Measurements from ENCODE around the gene SPATS2L.

Gene SPATS2L

GRCh38 chr2:200357845-200358244, 51.4 kb downstream of the SPATS2L start:
- Histone ChIP-seq H3K27me3 (no peaks in the 10 kb centered on the region), H3K36me3 (peaks cover 2% of the 10 kb centered on the region; the same call in 1 of the 2 replicates), H3K4me3 (ENCODE audit: low read depth, low read length) (no peak overlapping the region), H3K4me1 (peaks cover 15% of the 10 kb centered on the region), H3K9me3 (no peaks in the 10 kb centered on the region)
- no peak for DNase-seq
- TF ChIP-seq, protein P1, sequence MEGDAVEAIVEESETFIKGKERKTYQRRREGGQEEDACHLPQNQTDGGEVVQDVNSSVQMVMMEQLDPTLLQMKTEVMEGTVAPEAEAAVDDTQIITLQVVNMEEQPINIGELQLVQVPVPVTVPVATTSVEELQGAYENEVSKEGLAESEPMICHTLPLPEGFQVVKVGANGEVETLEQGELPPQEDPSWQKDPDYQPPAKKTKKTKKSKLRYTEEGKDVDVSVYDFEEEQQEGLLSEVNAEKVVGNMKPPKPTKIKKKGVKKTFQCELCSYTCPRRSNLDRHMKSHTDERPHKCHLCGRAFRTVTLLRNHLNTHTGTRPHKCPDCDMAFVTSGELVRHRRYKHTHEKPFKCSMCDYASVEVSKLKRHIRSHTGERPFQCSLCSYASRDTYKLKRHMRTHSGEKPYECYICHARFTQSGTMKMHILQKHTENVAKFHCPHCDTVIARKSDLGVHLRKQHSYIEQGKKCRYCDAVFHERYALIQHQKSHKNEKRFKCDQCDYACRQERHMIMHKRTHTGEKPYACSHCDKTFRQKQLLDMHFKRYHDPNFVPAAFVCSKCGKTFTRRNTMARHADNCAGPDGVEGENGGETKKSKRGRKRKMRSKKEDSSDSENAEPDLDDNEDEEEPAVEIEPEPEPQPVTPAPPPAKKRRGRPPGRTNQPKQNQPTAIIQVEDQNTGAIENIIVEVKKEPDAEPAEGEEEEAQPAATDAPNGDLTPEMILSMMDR (IDR thresholded peaks at IDR 0.05; ENCODE audit: low read depth, low read length), result no peak

DNA sequence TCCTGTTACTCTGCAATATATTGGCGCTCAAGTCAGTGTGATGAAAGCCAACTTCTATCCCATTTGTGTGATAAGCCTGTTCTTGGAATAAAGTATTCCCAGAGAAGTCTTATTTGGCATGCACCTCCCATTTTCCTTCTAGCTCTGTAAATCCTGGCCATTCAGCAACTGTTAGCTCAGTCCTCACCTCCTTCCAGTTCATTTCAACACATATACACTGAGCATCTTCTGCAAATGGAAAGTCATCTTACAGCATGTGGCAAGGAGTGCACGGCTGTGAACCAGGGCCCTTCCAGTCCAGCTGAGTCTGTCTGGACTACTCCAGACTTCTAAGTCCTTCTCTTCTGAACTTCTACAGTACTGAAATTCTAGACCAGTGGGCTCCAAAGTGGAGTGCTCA, 53.1 kb downstream of the SPATS2L start:
- DNase-seq, result no peak
- Histone ChIP-seq H3K9me3 (no peaks in the 10 kb centered on the region), H3K27me3 (no peaks in the 10 kb centered on the region), H3K4me1 (peaks cover 26% of the 10 kb centered on the region), H3K36me3 (no peaks in the 10 kb centered on the region), H3K4me3 (ENCODE audit: low read depth, low read length) (no peak overlapping the region)
- TF ChIP-seq, protein P1 (IDR thresholded peaks at IDR 0.05; ENCODE audit: low read depth, low read length), result no peak

DNA sequence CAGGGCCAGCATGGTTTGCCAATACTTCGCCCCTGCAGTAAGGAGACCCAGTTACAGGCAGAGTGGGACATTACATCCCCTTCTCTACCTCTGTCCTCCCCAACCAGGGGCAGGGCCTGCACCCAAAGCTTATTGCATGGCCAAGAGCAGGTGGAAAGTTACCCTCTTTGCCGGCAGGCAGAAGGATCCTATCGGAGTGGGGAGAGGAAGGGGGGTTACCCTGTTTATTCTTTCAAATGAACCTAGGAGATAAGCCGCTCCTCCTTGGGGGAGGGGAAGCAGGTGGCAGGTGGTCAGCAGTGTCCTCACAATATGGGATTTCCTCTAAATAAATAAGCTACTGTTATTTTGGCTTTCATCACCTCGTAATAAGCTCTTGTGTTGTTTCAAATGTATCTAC, 53.9 kb downstream of the SPATS2L start:
- no peaks in the 10 kb centered on the region for H3K36me3 ChIP-seq
- peaks cover 26% of the 10 kb centered on the region for H3K4me1 ChIP-seq
- TF ChIP-seq, protein P1 (IDR thresholded peaks at IDR 0.05; ENCODE audit: low read depth, low read length), result no peak
- no peak for DNase-seq
- H3K9me3 ChIP-seq, result no peaks in the 10 kb centered on the region
- no peaks in the 10 kb centered on the region for H3K27me3 ChIP-seq
- H3K4me3 ChIP-seq (ENCODE audit: low read depth, low read length), result no peak overlapping the region

DNA sequence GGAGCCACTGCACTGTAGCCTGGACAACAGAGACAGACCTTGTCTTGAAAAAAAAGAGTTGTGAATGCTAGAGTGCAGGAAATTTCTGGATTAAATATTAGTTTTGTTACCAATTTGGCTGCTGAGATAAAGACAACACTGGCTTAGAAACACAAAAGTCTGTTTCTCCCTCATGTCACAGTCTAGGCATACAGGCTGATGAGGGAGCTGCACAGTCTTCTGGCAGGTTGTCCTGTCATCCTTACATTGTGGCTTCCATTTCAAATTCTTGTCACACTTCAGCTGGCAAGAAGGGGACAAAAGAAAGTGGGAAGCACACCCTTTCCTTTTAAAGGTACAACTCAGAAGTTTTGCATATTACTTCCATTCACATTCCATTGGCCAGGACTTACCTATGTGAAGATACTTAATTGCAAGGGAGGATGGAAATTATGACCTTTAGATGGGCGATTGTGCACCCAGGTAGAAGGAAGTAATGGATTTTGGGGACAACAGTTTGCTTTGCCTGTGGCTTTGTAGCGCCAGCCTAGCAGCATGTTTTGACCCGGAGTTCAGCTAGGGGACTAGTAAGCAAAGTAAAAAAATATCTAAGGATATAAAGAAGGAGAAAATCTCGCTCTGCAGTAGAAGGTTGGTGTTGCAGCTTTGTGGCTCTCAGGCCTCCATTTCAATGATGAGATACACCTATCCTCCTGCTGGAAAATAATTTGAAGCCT, 55.9 kb downstream of the SPATS2L start:
- no peaks in the 10 kb centered on the region for H3K36me3 ChIP-seq
- TF ChIP-seq, protein P1 (IDR thresholded peaks at IDR 0.05; ENCODE audit: low read depth, low read length), result no peak
- peaks cover 18% of the 10 kb centered on the region for H3K4me1 ChIP-seq
- H3K4me3 ChIP-seq (ENCODE audit: low read depth, low read length), result no peak overlapping the region
- no peak for DNase-seq
- H3K27me3 ChIP-seq, result no peaks in the 10 kb centered on the region
- no peaks in the 10 kb centered on the region for H3K9me3 ChIP-seq

DNA sequence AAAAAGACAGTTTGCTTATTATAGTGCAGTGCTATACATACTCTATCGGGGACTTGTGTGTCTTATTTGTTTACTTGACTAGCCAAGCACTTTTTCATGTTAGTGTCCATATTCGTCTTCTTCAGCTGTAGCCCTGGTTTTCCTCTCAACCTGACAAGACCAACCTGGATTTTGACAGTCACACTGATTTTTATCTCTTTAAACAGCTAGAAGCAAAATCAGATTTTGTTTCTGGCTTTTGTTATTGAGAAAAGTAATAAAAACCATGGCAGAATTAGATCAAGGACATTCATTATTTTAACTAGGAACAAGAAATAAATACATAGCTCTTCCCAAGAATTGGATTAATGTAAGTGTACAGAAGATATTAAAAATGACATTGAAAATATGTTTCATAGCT, 56.8 kb downstream of the SPATS2L start:
- no peak for DNase-seq
- H3K4me3 ChIP-seq (ENCODE audit: low read depth, low read length), result no peak overlapping the region
- H3K27me3 ChIP-seq, result no peaks in the 10 kb centered on the region
- peaks cover 18% of the 10 kb centered on the region for H3K4me1 ChIP-seq
- TF ChIP-seq, protein P1 (IDR thresholded peaks at IDR 0.05; ENCODE audit: low read depth, low read length), result no peak
- H3K36me3 ChIP-seq, result no peaks in the 10 kb centered on the region; the same call in 1 of the 2 replicates
- no peaks in the 10 kb centered on the region for H3K9me3 ChIP-seq

DNA sequence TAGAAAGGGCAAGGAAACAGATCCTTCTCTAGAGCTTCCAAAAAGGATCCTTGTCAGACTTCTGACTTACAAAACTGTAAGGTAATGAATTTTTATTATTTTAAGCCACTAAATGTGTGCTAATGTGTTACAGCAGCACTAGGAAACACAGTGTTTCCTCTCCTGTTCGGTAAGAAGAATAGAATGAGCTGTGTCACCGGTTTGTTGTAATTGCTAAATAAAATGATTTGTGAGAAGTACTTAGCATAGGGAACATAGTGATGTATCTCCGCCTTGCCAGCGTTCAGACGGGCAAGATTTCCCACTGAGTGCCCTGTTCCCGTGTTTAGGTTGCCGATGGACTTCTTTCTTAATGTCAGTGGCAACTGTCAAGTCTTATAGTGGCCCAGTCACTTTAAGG, 57.6 kb downstream of the SPATS2L start:
- DNase-seq, result no peak
- Histone ChIP-seq H3K9me3 (no peaks in the 10 kb centered on the region), H3K36me3 (no peaks in the 10 kb centered on the region; the same call in 1 of the 2 replicates), H3K4me1 (peaks cover 18% of the 10 kb centered on the region), H3K4me3 (ENCODE audit: low read depth, low read length) (no peak overlapping the region), H3K27me3 (no peaks in the 10 kb centered on the region)
- TF ChIP-seq, protein P1 (IDR thresholded peaks at IDR 0.05; ENCODE audit: low read depth, low read length), result no peak

All from BE2C (cell line).